ENCODE results near the gene CDH11.

DNA sequence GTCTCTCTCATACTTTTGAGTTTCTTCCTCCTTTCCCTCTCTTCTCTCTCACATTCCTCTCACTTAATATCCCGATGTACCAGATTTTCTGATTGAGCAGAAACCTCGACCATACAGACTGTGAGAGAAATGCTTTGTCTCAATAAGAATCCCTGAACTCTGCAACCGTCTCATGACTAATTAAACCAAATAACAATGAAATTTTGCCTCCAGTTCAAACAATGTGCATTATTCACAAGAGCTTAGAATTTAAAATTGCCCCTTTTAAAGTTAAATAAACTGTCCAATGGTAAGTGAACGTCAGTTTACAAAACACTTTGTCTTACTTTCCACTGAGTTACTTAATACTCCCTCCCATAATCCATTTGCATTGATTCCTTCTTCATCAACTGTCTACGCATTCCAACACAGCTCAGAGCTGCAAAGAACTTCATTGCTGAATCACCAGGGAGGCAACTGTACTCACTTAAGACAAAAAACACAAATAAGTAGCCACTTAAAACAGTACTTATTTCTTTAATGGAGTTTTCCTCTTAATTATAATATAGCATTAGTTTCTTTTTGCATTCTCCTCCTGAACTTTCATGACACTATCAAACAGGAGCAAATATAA lies 4.9 kb downstream of the CDH11 start:
- TF ChIP-seq, protein P1, sequence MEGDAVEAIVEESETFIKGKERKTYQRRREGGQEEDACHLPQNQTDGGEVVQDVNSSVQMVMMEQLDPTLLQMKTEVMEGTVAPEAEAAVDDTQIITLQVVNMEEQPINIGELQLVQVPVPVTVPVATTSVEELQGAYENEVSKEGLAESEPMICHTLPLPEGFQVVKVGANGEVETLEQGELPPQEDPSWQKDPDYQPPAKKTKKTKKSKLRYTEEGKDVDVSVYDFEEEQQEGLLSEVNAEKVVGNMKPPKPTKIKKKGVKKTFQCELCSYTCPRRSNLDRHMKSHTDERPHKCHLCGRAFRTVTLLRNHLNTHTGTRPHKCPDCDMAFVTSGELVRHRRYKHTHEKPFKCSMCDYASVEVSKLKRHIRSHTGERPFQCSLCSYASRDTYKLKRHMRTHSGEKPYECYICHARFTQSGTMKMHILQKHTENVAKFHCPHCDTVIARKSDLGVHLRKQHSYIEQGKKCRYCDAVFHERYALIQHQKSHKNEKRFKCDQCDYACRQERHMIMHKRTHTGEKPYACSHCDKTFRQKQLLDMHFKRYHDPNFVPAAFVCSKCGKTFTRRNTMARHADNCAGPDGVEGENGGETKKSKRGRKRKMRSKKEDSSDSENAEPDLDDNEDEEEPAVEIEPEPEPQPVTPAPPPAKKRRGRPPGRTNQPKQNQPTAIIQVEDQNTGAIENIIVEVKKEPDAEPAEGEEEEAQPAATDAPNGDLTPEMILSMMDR (conservative IDR thresholded peaks at IDR 0.05 in 1 of 2, IDR thresholded peaks at IDR 0.05 in 1 of 2; ENCODE audit: low read depth in 1 of 2, low read length in 2 of 2) = no peak
- no peak for TF ChIP-seq EZH2 (IDR thresholded peaks at IDR 0.05; ENCODE audit: low read length, missing control alignments)
